T-cell (primary cell): ENCODE measurements around the gene ZBTB11. TPM values are rescaled to one million over a fixed set of nuclear protein-coding genes. Genes with fewer than 3 reads are reported as not detected.
"Not testable (repeated sequence)": the region's sequence is repeated elsewhere in the genome, so short reads cannot be mapped to it uniquely, and the experiment has no call there.

ENCODE experiments used
- ATAC-seq, 4 experiments: fragments of 200-7000 bp in 3 of 4; fragments of 150-1000 bp in 1 of 4; cut with Tn5 transposase; replicated peaks in 1 of 4; 1 replicate in 3 of 4; 2 replicates in 1 of 4; pipeline ENCODE4 v1.10.0; 2021; ENCODE audit warnings: moderate library complexity in 3 of 4, mild to moderate bottlenecking in 2 of 4, moderate number of reproducible peaks in 1 of 4
- CTCF ChIA-PET, 2 donors: fragments of 300-600 bp; sonication (Branson Sonifier 250); formaldehyde crosslinking; loops; one replicate each; lab custom pipeline; 2022; ENCODE audit warnings: antibody characterized with exemption in 2 of 2; lab: Charles Lee
- POLR2A ChIA-PET, 2 donors: fragments of 300-600 bp; sonication (Branson Sonifier 250); formaldehyde crosslinking; loops; one replicate each; lab custom pipeline; 2022; ENCODE audit warnings: antibody characterized with exemption in 2 of 2; lab: Charles Lee
- DNase-seq, 35 experiments: peaks; one replicate each; pipeline versions ENCODE4 v3.0.0 to v3.0.0-alpha.2; 2013 to 2023
- H3K27ac ChIP-seq: one replicate; pipeline ENCODE4 v1.5.1; 2013; ENCODE audit warnings: low read length
- H3K27me3 ChIP-seq, 2 experiments: replicated peaks in 1 of 2; 1 replicate in 1 of 2; 2 replicates in 1 of 2; pipeline versions ENCODE4 v1.6.1 to v1.7.0; 2013; ENCODE audit warnings: low read length in 1 of 2, mixed read lengths in 1 of 2; ENCODE audit not compliant: control insufficient read depth in 2 of 2, insufficient read depth in 2 of 2; ENCODE audit errors: extremely low read depth in 1 of 2
- H3K36me3 ChIP-seq, 2 donors: 1 replicate in 1 of 2; 2 replicates in 1 of 2; pipeline versions ENCODE4 v1.6.1 to v1.7.0; 2013; ENCODE audit warnings: low read length in 1 of 2; ENCODE audit not compliant: control insufficient read depth in 2 of 2, insufficient read depth in 1 of 2; ENCODE audit errors: extremely low read depth in 1 of 2
- H3K4me1 ChIP-seq, 2 experiments: 1 replicate in 1 of 2; 2 replicates in 1 of 2; pipeline versions ENCODE4 v1.6.1 to v1.7.0; 2013; ENCODE audit warnings: low read length in 2 of 2, mixed read lengths in 1 of 2; ENCODE audit not compliant: insufficient read depth in 2 of 2, control insufficient read depth in 1 of 2; ENCODE audit errors: extremely low read depth in 1 of 2
- H3K4me3 ChIP-seq, 2 donors: 1 replicate in 1 of 2; 2 replicates in 1 of 2; pipeline versions ENCODE4 v1.5.1 to v1.7.0; 2013; ENCODE audit warnings: mild to moderate bottlenecking in 2 of 2, low read length in 1 of 2, moderate library complexity in 1 of 2; ENCODE audit not compliant: control insufficient read depth in 1 of 2; ENCODE audit errors: extremely low read depth in 1 of 2
- H3K9me3 ChIP-seq: 2 replicates; pipeline ENCODE4 v1.7.0; 2013
- H3K27ac Mint-ChIP-seq, 2 donors: one replicate each; pipeline ENCODE4 v1.8.0; 2020 to 2021; ENCODE audit warnings: mild to moderate bottlenecking in 2 of 2, mixed read lengths in 2 of 2
- H3K27me3 Mint-ChIP-seq, 2 donors: one replicate each; pipeline ENCODE4 v1.8.0; 2021 to 2022; ENCODE audit warnings: mixed read lengths in 2 of 2
- H3K36me3 Mint-ChIP-seq: one replicate; pipeline ENCODE4 v1.8.0; 2021; ENCODE audit warnings: mixed read lengths
- H3K4me1 Mint-ChIP-seq, 3 donors: one replicate each; pipeline ENCODE4 v1.8.0; 2020 to 2022; ENCODE audit warnings: mixed read lengths in 3 of 3, mild to moderate bottlenecking in 1 of 3
- H3K4me3 Mint-ChIP-seq, 3 donors: one replicate each; pipeline ENCODE4 v1.8.0; 2020 to 2022; ENCODE audit warnings: mild to moderate bottlenecking in 3 of 3, mixed read lengths in 3 of 3, moderate library complexity in 3 of 3
- H3K9me3 Mint-ChIP-seq, 3 donors: one replicate each; pipeline ENCODE4 v1.8.0; 2020 to 2022; ENCODE audit warnings: mixed read lengths in 3 of 3
- WGBS: methylation state at CpG from one replicate; pipeline ENCODE4 v1.1.5; 2013; ENCODE audit warnings: missing lambda C conversion rate; ENCODE audit not compliant: insufficient coverage; 5-methylcytosine and 5-hydroxymethylcytosine counted together
- total RNA-seq, 35 experiments: library from RNA in 6 of 35; stranded (reverse) in 6 of 35; fragments of 120-200 nt in 1 of 35; gene quantifications; one replicate each; pipeline versions ENCODE4 v1.2.1 to v1.2.4 and lab custom pipeline; 2013 to 2026

Gene ZBTB11
- total RNA-seq, 5 donors from 2014 or later (not counting 1 experiment from before 2014, with no cell fraction given): 38.7 to 61.4 (median 45.6) TPM

- H3K4me3 ChIP-seq: no peak overlapping the region
- 58% methylated on average over 2 of the region's 6 CpGs for WGBS
- H3K4me3 Mint-ChIP-seq: peak overlapping the region in 1 of 3 donors; percentile 48
Observed at GRCh38 chr3:101643861-101644613, 32.9 kb downstream of the ZBTB11 start.

GRCh38 chr3:101643009-101643844 is 33.7 kb downstream of the ZBTB11 start:
- ATAC-seq: no peak
- H3K9me3 ChIP-seq: no peaks in the 10 kb centered on the region
- WGBS: 93% methylated on average over 6 of the region's 8 CpGs
- peak overlapping the region; percentile 42 for H3K27ac ChIP-seq
- ChIA-PET CTCF (no interaction called here), POLR2A (no interaction called here)
- H3K27me3 ChIP-seq: no peaks in the 10 kb centered on the region
- H3K36me3 ChIP-seq: peaks cover 0 to 4% of the 10 kb centered on the region in 2 donors
- DNase-seq: no peak
- H3K27ac Mint-ChIP-seq: peak overlapping the region; percentile 60 to 79
- peak overlapping the region in 1 of 3 donors; percentile 48 for H3K4me3 Mint-ChIP-seq
- H3K4me1 ChIP-seq: peaks cover 2 to 22% of the 10 kb centered on the region in 2 experiments
- peaks cover 27 to 34% (median 29%) of the 10 kb centered on the region in 3 donors for H3K4me1 Mint-ChIP-seq
- H3K27me3 Mint-ChIP-seq: no peaks in the 10 kb centered on the region
- H3K9me3 Mint-ChIP-seq: no peaks in the 10 kb centered on the region
- peaks cover 10% of the 10 kb centered on the region for H3K36me3 Mint-ChIP-seq
- H3K4me3 ChIP-seq: no peak overlapping the region

More at GRCh38 chr3:101643861-101644613, 32.9 kb downstream of the ZBTB11 start:
- peak overlapping the region; percentile 42 for H3K27ac ChIP-seq
- peak in 29 of 35 experiments; percentile 7 to 65 (median 34) for DNase-seq
- POLR2A ChIA-PET: interaction anchor here in 1 of 2 donors (0.6 kb wide), 1 partner anchor 58 kb away, joined by 3 read pairs; no protein-coding TSS in a partner anchor
- peaks cover 2 to 22% of the 10 kb centered on the region in 2 experiments for H3K4me1 ChIP-seq
- no peaks in the 10 kb centered on the region for H3K27me3 ChIP-seq
- Mint-ChIP-seq H3K27me3 (no peaks in the 10 kb centered on the region), H3K4me1 (peaks cover 27 to 34% (median 29%) of the 10 kb centered on the region in 3 donors), H3K9me3 (no peaks in the 10 kb centered on the region), H3K36me3 (peaks cover 15% of the 10 kb centered on the region), H3K27ac (peak overlapping the region; percentile 60 to 79)
- peak; percentile 73 to 88 (median 82) for ATAC-seq
- CTCF ChIA-PET: no interaction called here
- H3K9me3 ChIP-seq: no peaks in the 10 kb centered on the region
- H3K36me3 ChIP-seq: peaks cover 3 to 12% of the 10 kb centered on the region in 2 donors

GRCh38 chr3:101642441-101642840 is 34.5 kb downstream of the ZBTB11 start:
- Histone ChIP-seq H3K27me3 (no peaks in the 10 kb centered on the region), H3K36me3 (no peaks in the 10 kb centered on the region), H3K4me1 (peaks cover 2 to 22% of the 10 kb centered on the region in 2 experiments), H3K9me3 (no peaks in the 10 kb centered on the region), H3K4me3 (no peak overlapping the region), H3K27ac (no peak overlapping the region)
- peak overlapping the region in 1 of 2 donors; percentile 19 for H3K27ac Mint-ChIP-seq
- CTCF ChIA-PET: no interaction called here
- peaks cover 8% of the 10 kb centered on the region for H3K36me3 Mint-ChIP-seq
- H3K27me3 Mint-ChIP-seq: no peaks in the 10 kb centered on the region
- H3K9me3 Mint-ChIP-seq: no peaks in the 10 kb centered on the region
- ATAC-seq (no peak), DNase-seq (no peak)
- peaks cover 27 to 34% (median 29%) of the 10 kb centered on the region in 3 donors for H3K4me1 Mint-ChIP-seq
- WGBS: no CpG with 5 or more reads among the region's 3 CpGs
- POLR2A ChIA-PET: no interaction called here
- no peak overlapping the region for H3K4me3 Mint-ChIP-seq

- H3K9me3 ChIP-seq, POLR2A ChIA-PET, H3K27ac Mint-ChIP-seq, H3K36me3 ChIP-seq, H3K4me3 Mint-ChIP-seq, H3K27me3 ChIP-seq, H3K36me3 Mint-ChIP-seq, H3K9me3 Mint-ChIP-seq, H3K27me3 Mint-ChIP-seq, ATAC-seq, H3K27ac ChIP-seq, H3K4me3 ChIP-seq, DNase-seq: not testable (repeated sequence)
- H3K4me1 Mint-ChIP-seq: peaks cover 28 to 34% (median 30%) of the 10 kb centered on the region in 3 donors
- WGBS: 95% methylated on average over 8 of the region's 14 CpGs
- peaks cover 2 to 22% of the 10 kb centered on the region in 2 experiments for H3K4me1 ChIP-seq
- CTCF ChIA-PET: interaction anchor here in 1 of 2 donors (0.6 kb wide), 1 partner anchor 12 kb away, joined by 4 read pairs; no protein-coding TSS in a partner anchor
Observed at GRCh38 chr3:101641397-101642115, 35.4 kb downstream of the ZBTB11 start.

GRCh38 chr3:101640256-101640655 is 36.7 kb downstream of the ZBTB11 start:
- Histone ChIP-seq H3K9me3 (no peaks in the 10 kb centered on the region), H3K27me3 (no peaks in the 10 kb centered on the region), H3K36me3 (no peaks in the 10 kb centered on the region), H3K4me1 (peaks cover 2 to 28% of the 10 kb centered on the region in 2 experiments), H3K4me3 (no peak overlapping the region), H3K27ac (no peak overlapping the region)
- no peaks in the 10 kb centered on the region for H3K27me3 Mint-ChIP-seq
- peaks cover 27 to 30% (median 30%) of the 10 kb centered on the region in 3 donors for H3K4me1 Mint-ChIP-seq
- WGBS: no CpG with 5 or more reads among the region's 10 CpGs
- H3K9me3 Mint-ChIP-seq: no peaks in the 10 kb centered on the region
- DNase-seq: no peak
- no peaks in the 10 kb centered on the region for H3K36me3 Mint-ChIP-seq
- no peak for ATAC-seq
- no peak overlapping the region for H3K4me3 Mint-ChIP-seq
- H3K27ac Mint-ChIP-seq: no peak overlapping the region
- POLR2A ChIA-PET: no interaction called here
- CTCF ChIA-PET: no interaction called here
